HCT116 (cell line): ENCODE measurements around the gene GRIK1. TPM values are rescaled to one million over a fixed set of nuclear protein-coding genes. Genes with fewer than 3 reads are reported as not detected.

Experiments used
- ATAC-seq: fragments of 200-7000 bp; cut with Tn5 transposase; 2 replicates; pipeline ENCODE4 v1.9.1; 2020; ENCODE audit warnings: mild to moderate bottlenecking, moderate library complexity
- BruUV-seq: library from RNA; stranded (reverse); fragments of 400-500 nt; replicated peaks from 2 replicates; lab custom pipeline; 2021; lab: Mats Ljungman, UMichigan
- CTCF ChIA-PET: fragments of 300-600 bp; sonication (Branson Sonifier 250); formaldehyde crosslinking; loops from one replicate; lab custom pipeline; 2021; ENCODE audit warnings: antibody characterized with exemption; lab: Charles Lee
- POLR2A ChIA-PET: fragments of 300-600, 350-600 bp; sonication (Branson Sonifier 250); formaldehyde crosslinking; loops from one replicate; lab custom pipeline; 2021; ENCODE audit warnings: antibody characterized with exemption; lab: Charles Lee
- RAD21 ChIA-PET, 2 experiments: fragments of 300-600 bp; sonication (Branson Sonifier 250); formaldehyde crosslinking; loops; one replicate each; lab custom pipeline; 2023; ENCODE audit warnings: low total read pairs in 2 of 2; ENCODE audit not compliant: uncharacterized antibody in 2 of 2, unreplicated experiment in 2 of 2, low non-redundant PET in 1 of 2; lab: Charles Lee
- DNase-seq: peaks from one replicate; pipeline ENCODE4 v3.0.0-alpha.2; 2010; ENCODE audit warnings: low read depth, low spot score
- H2AFZ ChIP-seq: fragments of 200-600 bp; shearing (Covaris generic), sonication (generic); 2 replicates; pipeline ENCODE4 v1.6.1; 2017; ENCODE audit warnings: low read depth, mixed run types, mixed read lengths, antibody characterized with exemption, low read length; ENCODE audit not compliant: poor library complexity, severe bottlenecking
- H3K27ac ChIP-seq: 2 replicates; pipeline ENCODE4 v1.5.1; 2012; ENCODE audit warnings: low read depth, low read length
- H3K27me3 ChIP-seq: fragments of 200-600 bp; sonication (generic); 2 replicates; pipeline ENCODE4 v1.6.1; 2016; ENCODE audit warnings: mixed run types, low read length, mixed read lengths; ENCODE audit not compliant: insufficient read depth
- H3K36me3 ChIP-seq, 2 experiments: fragments of 200-500 bp in 1 of 2; fragments of 200-600 bp in 1 of 2; sonication (Bioruptor generic) in 1 of 2; sonication (generic) in 1 of 2; 2 replicates each; pipeline versions ENCODE4 v1.5.1 to v1.6.1; 2014 to 2016; ENCODE audit warnings: low read length in 2 of 2, inconsistent platforms in 1 of 2, mixed read lengths in 1 of 2, mixed run types in 1 of 2; ENCODE audit not compliant: insufficient read depth in 2 of 2, control insufficient read depth in 1 of 2
- H3K4me1 ChIP-seq, 2 experiments: fragments of 200-600 bp in 1 of 2; sonication (generic) in 1 of 2; 2 replicates each; pipeline versions ENCODE4 v1.5.1 to v1.6.1; 2012 to 2017; ENCODE audit warnings: low read length in 2 of 2, inconsistent platforms in 1 of 2, mild to moderate bottlenecking in 1 of 2, mixed read lengths in 1 of 2, mixed run types in 1 of 2, moderate library complexity in 1 of 2; ENCODE audit not compliant: insufficient read depth in 2 of 2, control insufficient read depth in 1 of 2
- H3K4me2 ChIP-seq: fragments of 200-600 bp; sonication (generic); 2 replicates; pipeline ENCODE4 v1.6.1; 2017; ENCODE audit warnings: mixed run types, low read length, mixed read lengths
- H3K4me3 ChIP-seq, 2 experiments: fragments of 200-600 bp in 1 of 2; sonication (generic) in 1 of 2; replicated peaks in 1 of 2; 2 replicates each; pipeline ENCODE4 v1.5.1; 2011 to 2016; ENCODE audit warnings: low read length in 2 of 2, control low read depth in 1 of 2, low read depth in 1 of 2, mild to moderate bottlenecking in 1 of 2, mixed read lengths in 1 of 2, mixed run types in 1 of 2
- H3K79me2 ChIP-seq: fragments of 200-600 bp; sonication (generic); 2 replicates; pipeline ENCODE4 v1.6.1; 2017; ENCODE audit warnings: mild to moderate bottlenecking, mixed run types, low read length, moderate library complexity, mixed read lengths; ENCODE audit not compliant: insufficient read depth
- H3K9ac ChIP-seq: fragments of 200-600 bp; sonication (generic); 2 replicates; pipeline ENCODE4 v1.6.1; 2016; ENCODE audit warnings: low read length, mixed read lengths
- H3K9me2 ChIP-seq: fragments of 200-600 bp; sonication (generic), shearing (Covaris generic); 2 replicates; pipeline ENCODE4 v1.6.1; 2017; ENCODE audit warnings: mixed run types, mild to moderate bottlenecking, moderate library complexity; ENCODE audit not compliant: insufficient read depth
- H3K9me3 ChIP-seq, 2 experiments: fragments of 200-500 bp in 1 of 2; fragments of 200-600 bp in 1 of 2; sonication (Bioruptor generic) in 1 of 2; sonication (generic) in 1 of 2; 2 replicates each; pipeline ENCODE4 v1.6.1; 2014 to 2017; ENCODE audit warnings: low read length in 2 of 2, mixed read lengths in 2 of 2, inconsistent platforms in 1 of 2, low read depth in 1 of 2, mild to moderate bottlenecking in 1 of 2, mixed run types in 1 of 2, moderate library complexity in 1 of 2; ENCODE audit not compliant: control insufficient read depth in 1 of 2, insufficient read depth in 1 of 2
- H4K20me1 ChIP-seq: fragments of 200-600 bp; sonication (generic), shearing (Covaris generic); 2 replicates; pipeline ENCODE4 v1.6.1; 2017; ENCODE audit warnings: mixed run types, mild to moderate bottlenecking, moderate library complexity; ENCODE audit not compliant: insufficient read depth
- CBX3 ChIP-seq: IDR thresholded peaks from 2 replicates; pipeline ENCODE4 v1.6.1; 2012; ENCODE audit warnings: low read depth
- CEBPB ChIP-seq: IDR thresholded peaks from 2 replicates; pipeline ENCODE4 v1.6.1; 2012; ENCODE audit warnings: low read depth
- EGR1 ChIP-seq: IDR thresholded peaks from 2 replicates; pipeline ENCODE4 v1.6.1; 2012; ENCODE audit warnings: low read depth
- ELF1 ChIP-seq: IDR thresholded peaks from 2 replicates; pipeline ENCODE4 v1.6.1; 2012; ENCODE audit warnings: low read depth, borderline replicate concordance
- EZH2 ChIP-seq: fragments of 200-600 bp; sonication (generic); IDR thresholded peaks from 2 replicates; pipeline ENCODE4 v1.6.1; 2017; ENCODE audit warnings: antibody characterized with exemption, mixed run types
- FOSL1 ChIP-seq: IDR thresholded peaks from 2 replicates; pipeline ENCODE4 v1.6.1; 2012; ENCODE audit warnings: low read depth
- POLR2AphosphoS5 ChIP-seq: IDR thresholded peaks from 2 replicates; pipeline ENCODE4 v1.6.1; 2011; ENCODE audit warnings: mild to moderate bottlenecking, low read depth, low read length, moderate library complexity
- SP1 ChIP-seq: IDR thresholded peaks from 2 replicates; pipeline ENCODE4 v1.6.1; 2012; ENCODE audit warnings: low read depth
- ZFX ChIP-seq: fragments of 450-650 bp; IDR thresholded peaks from 2 replicates; pipeline ENCODE4 v1.6.1; 2017
- ZNF274 ChIP-seq: fragments of 200-500 bp; sonication (Bioruptor generic); IDR thresholded peaks from 2 replicates; pipeline ENCODE4 v1.6.1; 2014; ENCODE audit warnings: mild to moderate bottlenecking, low read depth, low read length, inconsistent platforms
- intact Hi-C: fragments of 100-400 bp; cut with micrococcal nuclease; formaldehyde crosslinking; loops from 2 replicates; pipeline ENCODE4 v1.10.0; 2022
- total RNA-seq: library from RNA; stranded (reverse); gene quantifications from one replicate; pipeline ENCODE4 v1.2.1, GENCODE V29; 2021; ENCODE audit not compliant: unreplicated experiment
- TF ChIP-seq, protein P1 (sequence below), 3 experiments: fragments of 200-600 bp in 1 of 3; sonication (generic) in 1 of 3; IDR thresholded peaks in 2 of 3; conservative IDR thresholded peaks in 1 of 3; 2 replicates each; pipeline ENCODE4 v1.5.1; 2012 to 2017; ENCODE audit warnings: low read depth in 2 of 3, low read length in 2 of 3, antibody characterized with exemption in 1 of 3, borderline replicate concordance in 1 of 3, control low read depth in 1 of 3, mild to moderate bottlenecking in 1 of 3, mixed read lengths in 1 of 3, mixed run types in 1 of 3, moderate library complexity in 1 of 3; ENCODE audit not compliant: insufficient read depth in 1 of 3
- TF ChIP-seq, protein P2 (sequence below): IDR thresholded peaks from 2 replicates; pipeline ENCODE4 v1.6.1; 2012
- TF ChIP-seq, protein P3 (sequence below): IDR thresholded peaks from 2 replicates; pipeline ENCODE4 v1.6.1; 2012

GRIK1 gene
- total RNA-seq, 1 experiment from 2014 or later = not detected

DNA sequence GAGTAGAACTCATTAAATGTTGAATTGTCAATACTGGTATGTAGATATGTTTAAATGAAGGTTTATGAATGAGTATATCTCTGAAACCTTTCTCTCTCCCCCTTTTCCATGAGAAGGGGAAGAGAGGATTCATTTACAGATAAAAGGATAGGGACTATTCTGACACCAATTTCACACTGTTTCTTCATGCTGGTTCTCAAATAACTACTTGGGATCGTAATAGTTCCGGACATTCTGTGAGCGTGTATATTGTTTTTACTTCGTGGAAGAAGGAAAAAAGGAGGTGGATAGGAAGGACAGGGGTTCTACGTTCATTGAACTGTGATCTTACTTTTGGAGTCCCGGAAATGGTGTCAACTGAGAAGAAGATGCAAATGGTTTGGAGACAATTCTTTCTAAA, 284.2 kb downstream of the GRIK1 start:
- no peak overlapping the region for H3K4me3 ChIP-seq
- CTCF ChIA-PET = no interaction called here
- no TSS peak for BruUV-seq
- DNase-seq (no peak), ATAC-seq (no peak)
- H2AFZ ChIP-seq = no peak overlapping the region
- TF ChIP-seq ELF1 (no peak), ZFX (no peak), POLR2AphosphoS5 (no peak), EZH2 (no peak), SP1 (no peak), CEBPB (no peak)
- TF ChIP-seq, protein P1, sequence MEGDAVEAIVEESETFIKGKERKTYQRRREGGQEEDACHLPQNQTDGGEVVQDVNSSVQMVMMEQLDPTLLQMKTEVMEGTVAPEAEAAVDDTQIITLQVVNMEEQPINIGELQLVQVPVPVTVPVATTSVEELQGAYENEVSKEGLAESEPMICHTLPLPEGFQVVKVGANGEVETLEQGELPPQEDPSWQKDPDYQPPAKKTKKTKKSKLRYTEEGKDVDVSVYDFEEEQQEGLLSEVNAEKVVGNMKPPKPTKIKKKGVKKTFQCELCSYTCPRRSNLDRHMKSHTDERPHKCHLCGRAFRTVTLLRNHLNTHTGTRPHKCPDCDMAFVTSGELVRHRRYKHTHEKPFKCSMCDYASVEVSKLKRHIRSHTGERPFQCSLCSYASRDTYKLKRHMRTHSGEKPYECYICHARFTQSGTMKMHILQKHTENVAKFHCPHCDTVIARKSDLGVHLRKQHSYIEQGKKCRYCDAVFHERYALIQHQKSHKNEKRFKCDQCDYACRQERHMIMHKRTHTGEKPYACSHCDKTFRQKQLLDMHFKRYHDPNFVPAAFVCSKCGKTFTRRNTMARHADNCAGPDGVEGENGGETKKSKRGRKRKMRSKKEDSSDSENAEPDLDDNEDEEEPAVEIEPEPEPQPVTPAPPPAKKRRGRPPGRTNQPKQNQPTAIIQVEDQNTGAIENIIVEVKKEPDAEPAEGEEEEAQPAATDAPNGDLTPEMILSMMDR (IDR thresholded peaks at IDR 0.05 in 2 of 3, conservative IDR thresholded peaks at IDR 0.05 in 1 of 3; ENCODE audit: borderline replicate concordance in 1 of 3, insufficient read depth in 1 of 3, low read depth in 2 of 3, low read length in 2 of 3) = no peak
- H3K27me3 ChIP-seq = no peaks in the 10 kb centered on the region
- no peaks in the 10 kb centered on the region for H3K4me1 ChIP-seq
- RAD21 ChIA-PET = no interaction called here
- H3K9ac ChIP-seq = no peak overlapping the region
- H3K79me2 ChIP-seq = no peaks in the 10 kb centered on the region
- H3K9me2 ChIP-seq = no peaks in the 10 kb centered on the region
- no peaks in the 10 kb centered on the region for H3K36me3 ChIP-seq
- POLR2A ChIA-PET = no interaction called here
- no peak overlapping the region for H3K4me2 ChIP-seq
- intact Hi-C loops = no loop called here
- H4K20me1 ChIP-seq = no peaks in the 10 kb centered on the region
- H3K27ac ChIP-seq = no peak overlapping the region
- peaks cover 6 to 15% of the 10 kb centered on the region in 2 experiments; a peak in 2 of 4 replicates for H3K9me3 ChIP-seq

DNA sequence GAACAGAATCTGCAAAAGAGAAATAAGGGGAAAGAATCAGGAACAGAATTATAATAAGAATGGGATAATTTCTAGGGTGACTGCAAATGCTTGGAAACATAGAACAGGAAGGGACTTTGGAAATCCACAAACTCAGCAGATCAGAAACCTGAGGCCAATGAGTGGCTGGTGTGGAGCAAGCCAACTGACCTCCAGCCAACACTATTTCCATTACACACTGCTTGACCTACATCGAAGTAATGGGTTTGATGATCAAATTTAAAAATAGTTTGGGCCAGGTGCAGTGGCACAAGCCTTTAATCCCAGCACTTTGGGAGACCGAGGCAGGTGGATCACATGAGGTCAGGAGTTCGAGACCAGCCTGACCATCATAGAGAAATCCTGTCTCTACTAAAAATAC, 284.9 kb downstream of the GRIK1 start:
- Histone ChIP-seq H4K20me1 (no peaks in the 10 kb centered on the region), H3K36me3 (no peaks in the 10 kb centered on the region), H3K79me2 (no peaks in the 10 kb centered on the region), H3K9ac (no peak overlapping the region), H3K27ac (no peak overlapping the region), H2AFZ (no peak overlapping the region), H3K9me2 (no peaks in the 10 kb centered on the region), H3K4me1 (no peaks in the 10 kb centered on the region), H3K4me2 (no peak overlapping the region), H3K27me3 (no peaks in the 10 kb centered on the region), H3K4me3 (no peak overlapping the region), H3K9me3 (peaks cover 6 to 15% of the 10 kb centered on the region in 2 experiments; a peak in 2 of 4 replicates)
- ChIA-PET RAD21 (no interaction called here), POLR2A (no interaction called here), CTCF (no interaction called here)
- ATAC-seq (no peak), DNase-seq (no peak)
- no TSS peak for BruUV-seq
- intact Hi-C loops = no loop called here
- TF ChIP-seq POLR2AphosphoS5 (no peak), ZFX (no peak), EGR1 (no peak), FOSL1 (no peak), CEBPB (no peak), SP1 (no peak), CBX3 (no peak), ZNF274 (no peak)
- TF ChIP-seq, protein P2, sequence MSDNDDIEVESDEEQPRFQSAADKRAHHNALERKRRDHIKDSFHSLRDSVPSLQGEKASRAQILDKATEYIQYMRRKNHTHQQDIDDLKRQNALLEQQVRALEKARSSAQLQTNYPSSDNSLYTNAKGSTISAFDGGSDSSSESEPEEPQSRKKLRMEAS = no peak
- TF ChIP-seq, protein P3, sequence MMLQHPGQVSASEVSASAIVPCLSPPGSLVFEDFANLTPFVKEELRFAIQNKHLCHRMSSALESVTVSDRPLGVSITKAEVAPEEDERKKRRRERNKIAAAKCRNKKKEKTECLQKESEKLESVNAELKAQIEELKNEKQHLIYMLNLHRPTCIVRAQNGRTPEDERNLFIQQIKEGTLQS = no peak
- TF ChIP-seq, protein P1 (IDR thresholded peaks at IDR 0.05 in 2 of 3, conservative IDR thresholded peaks at IDR 0.05 in 1 of 3; ENCODE audit: borderline replicate concordance in 1 of 3, insufficient read depth in 1 of 3, low read depth in 2 of 3, low read length in 2 of 3) = no peak
